K562 (cell line): ENCODE data around the gene SH2B2. TPM values are rescaled to one million over a fixed set of nuclear protein-coding genes. Genes with fewer than 3 reads are reported as not detected.

Experiments used
- ATAC-seq: fragments of 200-7000 bp; cut with Tn5 transposase; 3 replicates; pipeline ENCODE4 v1.9.1; 2020; ENCODE audit warnings: moderate library complexity
- BruUV-seq: library from RNA; stranded (reverse); fragments of 400-500 nt; replicated peaks from 2 replicates; lab custom pipeline; 2021; lab: Mats Ljungman, UMichigan
- CTCF ChIA-PET: fragments of 300-600 bp; formaldehyde crosslinking; extraction: SDS; loops from one replicate; lab custom pipeline; 2021; ENCODE audit warnings: low intra/inter-chr PET ratio; lab: Yijun Ruan, JAX
- POLR2A ChIA-PET: fragments of 300-600, 350-650 bp; sonication (Branson Sonifier 250); formaldehyde crosslinking; extraction: SDS; loops from one replicate; lab custom pipeline; 2021; ENCODE audit warnings: antibody characterized with exemption, inconsistent platforms; lab: Yijun Ruan, JAX
- DNase-seq, 4 experiments: peaks; one replicate each; pipeline versions ENCODE4 v3.0.0 to v3.0.0-alpha.2; 2011 to 2018; ENCODE audit warnings: low spot score in 3 of 4, mixed read lengths in 3 of 4; ENCODE audit errors: extremely low read depth in 1 of 4
- FAIRE-seq: peaks from 2 replicates; lab custom pipeline; 2011; peaks lifted over from hg19 to GRCh38; lab: Jason Lieb, UNC
- H2AFZ ChIP-seq: 2 replicates; pipeline ENCODE4 v1.6.0; 2011; ENCODE audit warnings: low read depth, low read length, control low read depth, inconsistent platforms
- H3K27ac ChIP-seq: fragments of 200-600 bp; 3 replicates; pipeline ENCODE4 v1.8.0; 2011; ENCODE audit warnings: low read depth, mild to moderate bottlenecking, control low read depth, inconsistent platforms, low read length, moderate library complexity, mixed read lengths; ENCODE audit errors: extremely low read depth
- H3K27me3 ChIP-seq, 2 experiments: fragments of 300-600 bp in 1 of 2; 2 replicates in 1 of 2; 3 replicates in 1 of 2; pipeline versions ENCODE4 v1.6.0 to v1.8.0; 2011; ENCODE audit warnings: inconsistent platforms in 2 of 2, low read length in 2 of 2, mild to moderate bottlenecking in 1 of 2, mixed read lengths in 1 of 2, moderate library complexity in 1 of 2; ENCODE audit not compliant: control insufficient read depth in 2 of 2, insufficient read depth in 2 of 2
- H3K36me3 ChIP-seq: fragments of 300-600 bp; 3 replicates; pipeline ENCODE4 v1.8.0; 2011; ENCODE audit warnings: mild to moderate bottlenecking, low read length, inconsistent platforms; ENCODE audit not compliant: control insufficient read depth, insufficient read depth
- H3K4me1 ChIP-seq, 2 experiments: fragments of 200-600 bp in 1 of 2; replicated peaks in 1 of 2; 2 replicates in 1 of 2; 3 replicates in 1 of 2; pipeline versions ENCODE4 v1.5.1 to v1.8.0; 2011; ENCODE audit warnings: inconsistent platforms in 2 of 2, low read length in 2 of 2, mild to moderate bottlenecking in 1 of 2, mixed read lengths in 1 of 2, moderate library complexity in 1 of 2; ENCODE audit not compliant: control insufficient read depth in 2 of 2, insufficient read depth in 2 of 2
- H3K4me2 ChIP-seq: 2 replicates; pipeline ENCODE4 v1.6.1; 2011; ENCODE audit warnings: low read length, control low read depth, inconsistent platforms, mixed read lengths; ENCODE audit not compliant: insufficient read depth
- H3K4me3 ChIP-seq: fragments of 200-600 bp; sonication (generic), shearing (Covaris generic); 2 replicates; pipeline ENCODE4 v1.5.1; 2016; ENCODE audit warnings: control low read depth, inconsistent platforms
- H3K79me2 ChIP-seq: fragments of 200-600 bp; 3 replicates; pipeline ENCODE4 v1.8.0; 2011; ENCODE audit warnings: low read length, inconsistent platforms; ENCODE audit not compliant: control insufficient read depth, insufficient read depth
- H3K9ac ChIP-seq, 2 experiments: 2 replicates each; pipeline versions ENCODE4 v1.6.0 to v1.6.1; 2011; ENCODE audit warnings: low read depth in 2 of 2, low read length in 2 of 2, control low read depth in 1 of 2, inconsistent platforms in 1 of 2, mild to moderate bottlenecking in 1 of 2, mixed read lengths in 1 of 2; ENCODE audit not compliant: insufficient read depth in 1 of 2
- H3K9me1 ChIP-seq: one replicate; pipeline ENCODE4 v1.6.0; 2011; ENCODE audit warnings: inconsistent platforms, mild to moderate bottlenecking, low read length, moderate library complexity; ENCODE audit not compliant: control insufficient read depth, insufficient read depth
- H3K9me3 ChIP-seq: replicated peaks from 2 replicates; pipeline ENCODE4 v1.5.1; 2011; ENCODE audit warnings: low read depth, low read length, inconsistent platforms; ENCODE audit not compliant: control insufficient read depth, insufficient read depth
- H4K20me1 ChIP-seq: replicated peaks from 2 replicates; pipeline ENCODE4 v1.6.1; 2011; ENCODE audit warnings: low read length, inconsistent platforms, mixed read lengths; ENCODE audit not compliant: control insufficient read depth, insufficient read depth
- BCOR ChIP-seq: fragments of 450-650 bp; IDR thresholded peaks from 2 replicates; pipeline ENCODE4 v1.6.1; 2016
- ESRRA ChIP-seq: fragments of 450-650 bp; IDR thresholded peaks from 2 replicates; pipeline ENCODE4 v1.6.1; 2014; ENCODE audit warnings: low read depth, mild to moderate bottlenecking, moderate library complexity, borderline replicate concordance
- NEUROD1 ChIP-seq: fragments of 150-350 bp; IDR thresholded peaks from 2 replicates; pipeline ENCODE4 v1.6.1; 2014; ENCODE audit warnings: borderline replicate concordance, low read length, low read depth; ENCODE audit not compliant: partially characterized antibody
- TCFL5 ChIP-seq: fragments of 250-450 bp; sonication (Bioruptor Pico); conservative IDR thresholded peaks from 2 replicates; pipeline ENCODE4 v1.6.1; 2021; ENCODE audit warnings: mild to moderate bottlenecking, moderate library complexity, matching md5 sums
- WGBS: fragments of 100-300 bp; shearing (Covaris generic); methylation state at CpG from one replicate; pipeline ENCODE4 v1.1.6; 2016; ENCODE audit warnings: low coverage, mixed read lengths; ENCODE audit not compliant: insufficient coverage; ENCODE audit errors: missing lambda C conversion rate; 5-methylcytosine and 5-hydroxymethylcytosine counted together
- in situ Hi-C: fragments of 300-500 bp; cut with MboI; formaldehyde crosslinking; loops from 4 replicates; pipeline ENCODE4 v1.15.0; 2018; ENCODE audit warnings: inconsistent platforms, mixed read lengths
- intact Hi-C: fragments of 100-400 bp; cut with micrococcal nuclease; formaldehyde crosslinking; loops from 2 replicates; pipeline ENCODE4 v1.14.2; 2022
- polyA plus RNA-seq, 8 experiments: library from polyadenylated mRNA; depleted of rRNA in 4 of 8; stranded (reverse) in 5 of 8; unstranded in 3 of 8; fragments of >200 nt; fragmentation: Nextera tagmentation in 2 of 8; fragmentation: Illumina TruSeq in 1 of 8; extraction: Ambion mirVana in 2 of 8; extraction: Trizol in 1 of 8; gene quantifications; 2 replicates each; pipeline versions ENCODE4 v1.2.1 to v1.2.3, GENCODE V29; 2011 to 2014; ENCODE audit warnings: inconsistent platforms in 1 of 8, missing spikeins in 1 of 8
- total RNA-seq, 7 experiments: library from RNA; depleted of rRNA in 6 of 7; stranded (reverse); fragments of >200 nt in 6 of 7; fragmentation: Illumina TruSeq in 2 of 7; extraction: Trizol in 2 of 7; gene quantifications; 2 replicates each; pipeline versions ENCODE4 v1.2.1 to v1.2.3, GENCODE V29; 2011 to 2021; ENCODE audit warnings: low replicate concordance in 1 of 7
- TF ChIP-seq, protein P1 (sequence below): fragments of 450-650 bp; IDR thresholded peaks from 2 replicates; pipeline ENCODE4 v1.6.1; 2018; ENCODE audit not compliant: partially characterized antibody
- TF ChIP-seq, protein P2 (sequence below), 2 experiments: fragments of 150-350 bp in 1 of 2; IDR thresholded peaks; 2 replicates each; pipeline ENCODE4 v1.6.1; 2012 to 2016; ENCODE audit warnings: low read depth in 2 of 2, low read length in 2 of 2, mild to moderate bottlenecking in 1 of 2, moderate library complexity in 1 of 2

SH2B2 gene
- total and polyA plus RNA-seq, 9 of the 15 experiments (the other 6 are each of a cell fraction or from before 2014, with no cell fraction given): 0.03 to 0.89 (median 0.07) TPM; not detected in 4

DNA sequence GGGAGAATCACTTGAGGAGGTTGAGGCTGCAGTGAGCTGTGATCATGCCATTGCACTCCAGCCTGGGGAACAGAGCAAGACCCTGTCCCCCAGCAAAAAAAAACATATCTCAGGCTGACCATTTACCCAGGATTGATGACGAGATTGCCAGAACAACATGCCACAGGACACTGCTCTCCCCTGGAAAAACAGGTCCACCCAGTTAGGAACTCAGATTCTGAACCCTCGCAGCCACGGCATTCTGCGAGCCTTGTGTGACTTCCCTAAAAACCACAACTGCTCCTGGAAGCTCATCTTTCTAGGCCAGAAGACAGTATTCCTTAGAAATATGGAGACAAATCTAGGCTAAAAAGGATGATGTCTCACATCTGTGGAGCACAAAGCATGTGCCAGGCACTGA, 42.1 kb upstream of the SH2B2 start (continued):
- TF ChIP-seq, protein P1, sequence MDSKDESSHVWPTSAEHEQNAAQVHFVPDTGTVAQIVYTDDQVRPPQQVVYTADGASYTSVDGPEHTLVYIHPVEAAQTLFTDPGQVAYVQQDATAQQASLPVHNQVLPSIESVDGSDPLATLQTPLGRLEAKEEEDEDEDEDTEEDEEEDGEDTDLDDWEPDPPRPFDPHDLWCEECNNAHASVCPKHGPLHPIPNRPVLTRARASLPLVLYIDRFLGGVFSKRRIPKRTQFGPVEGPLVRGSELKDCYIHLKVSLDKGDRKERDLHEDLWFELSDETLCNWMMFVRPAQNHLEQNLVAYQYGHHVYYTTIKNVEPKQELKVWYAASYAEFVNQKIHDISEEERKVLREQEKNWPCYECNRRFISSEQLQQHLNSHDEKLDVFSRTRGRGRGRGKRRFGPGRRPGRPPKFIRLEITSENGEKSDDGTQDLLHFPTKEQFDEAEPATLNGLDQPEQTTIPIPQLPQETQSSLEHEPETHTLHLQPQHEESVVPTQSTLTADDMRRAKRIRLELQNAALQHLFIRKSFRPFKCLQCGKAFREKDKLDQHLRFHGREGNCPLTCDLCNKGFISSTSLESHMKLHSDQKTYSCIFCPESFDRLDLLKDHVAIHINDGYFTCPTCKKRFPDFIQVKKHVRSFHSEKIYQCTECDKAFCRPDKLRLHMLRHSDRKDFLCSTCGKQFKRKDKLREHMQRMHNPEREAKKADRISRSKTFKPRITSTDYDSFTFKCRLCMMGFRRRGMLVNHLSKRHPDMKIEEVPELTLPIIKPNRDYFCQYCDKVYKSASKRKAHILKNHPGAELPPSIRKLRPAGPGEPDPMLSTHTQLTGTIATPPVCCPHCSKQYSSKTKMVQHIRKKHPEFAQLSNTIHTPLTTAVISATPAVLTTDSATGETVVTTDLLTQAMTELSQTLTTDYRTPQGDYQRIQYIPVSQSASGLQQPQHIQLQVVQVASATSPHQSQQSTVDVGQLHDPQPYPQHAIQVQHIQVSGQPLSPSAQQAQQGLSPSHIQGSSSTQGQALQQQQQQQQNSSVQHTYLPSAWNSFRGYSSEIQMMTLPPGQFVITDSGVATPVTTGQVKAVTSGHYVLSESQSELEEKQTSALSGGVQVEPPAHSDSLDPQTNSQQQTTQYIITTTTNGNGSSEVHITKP: no peak

GRCh38 chr7:102248081-102248455, 38.6 kb upstream of the SH2B2 start:
- H4K20me1 ChIP-seq: peaks cover 5% of the 10 kb centered on the region; the same call in 1 of the 2 replicates
- H3K4me3 ChIP-seq: no peak overlapping the region
- H3K4me1 ChIP-seq: peaks cover 16 to 17% of the 10 kb centered on the region in 2 experiments
- no peaks in the 10 kb centered on the region for H3K27me3 ChIP-seq
- H3K9ac ChIP-seq: no peak overlapping the region
- in situ Hi-C loops (no loop called here), intact Hi-C loops (no loop called here)
- whole genome bisulfite sequencing: 99% methylated on average over 7 of the region's 14 CpGs
- no peaks in the 10 kb centered on the region for H3K79me2 ChIP-seq
- ChIA-PET POLR2A (interaction anchor here (0.7 kb wide), 1 partner anchor 443 kb away, joined by 3 read pairs; no protein-coding TSS in a partner anchor), CTCF (no interaction called here)
- H3K9me1 ChIP-seq: no peaks in the 10 kb centered on the region
- no peak overlapping the region for H3K27ac ChIP-seq
- BruUV-seq: no TSS peak
- no peak for DNase-seq
- ATAC-seq: no peak
- no peak overlapping the region for H3K4me2 ChIP-seq
- H3K36me3 ChIP-seq: peaks cover 19% of the 10 kb centered on the region; the same call in 2 of the 3 replicates
- no peak overlapping the region for H2AFZ ChIP-seq
- H3K9me3 ChIP-seq: no peaks in the 10 kb centered on the region
- FAIRE-seq: no peak
- no peak for TF ChIP-seq NEUROD1
- TF ChIP-seq BCOR: no peak
- TF ChIP-seq, protein P2, sequence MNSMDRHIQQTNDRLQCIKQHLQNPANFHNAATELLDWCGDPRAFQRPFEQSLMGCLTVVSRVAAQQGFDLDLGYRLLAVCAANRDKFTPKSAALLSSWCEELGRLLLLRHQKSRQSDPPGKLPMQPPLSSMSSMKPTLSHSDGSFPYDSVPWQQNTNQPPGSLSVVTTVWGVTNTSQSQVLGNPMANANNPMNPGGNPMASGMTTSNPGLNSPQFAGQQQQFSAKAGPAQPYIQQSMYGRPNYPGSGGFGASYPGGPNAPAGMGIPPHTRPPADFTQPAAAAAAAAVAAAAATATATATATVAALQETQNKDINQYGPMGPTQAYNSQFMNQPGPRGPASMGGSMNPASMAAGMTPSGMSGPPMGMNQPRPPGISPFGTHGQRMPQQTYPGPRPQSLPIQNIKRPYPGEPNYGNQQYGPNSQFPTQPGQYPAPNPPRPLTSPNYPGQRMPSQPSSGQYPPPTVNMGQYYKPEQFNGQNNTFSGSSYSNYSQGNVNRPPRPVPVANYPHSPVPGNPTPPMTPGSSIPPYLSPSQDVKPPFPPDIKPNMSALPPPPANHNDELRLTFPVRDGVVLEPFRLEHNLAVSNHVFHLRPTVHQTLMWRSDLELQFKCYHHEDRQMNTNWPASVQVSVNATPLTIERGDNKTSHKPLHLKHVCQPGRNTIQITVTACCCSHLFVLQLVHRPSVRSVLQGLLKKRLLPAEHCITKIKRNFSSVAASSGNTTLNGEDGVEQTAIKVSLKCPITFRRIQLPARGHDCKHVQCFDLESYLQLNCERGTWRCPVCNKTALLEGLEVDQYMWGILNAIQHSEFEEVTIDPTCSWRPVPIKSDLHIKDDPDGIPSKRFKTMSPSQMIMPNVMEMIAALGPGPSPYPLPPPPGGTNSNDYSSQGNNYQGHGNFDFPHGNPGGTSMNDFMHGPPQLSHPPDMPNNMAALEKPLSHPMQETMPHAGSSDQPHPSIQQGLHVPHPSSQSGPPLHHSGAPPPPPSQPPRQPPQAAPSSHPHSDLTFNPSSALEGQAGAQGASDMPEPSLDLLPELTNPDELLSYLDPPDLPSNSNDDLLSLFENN (IDR thresholded peaks at IDR 0.05; ENCODE audit: low read depth in 2 of 2, low read length in 2 of 2): no peak
- no peak for TF ChIP-seq ESRRA
- no peak for TF ChIP-seq TCFL5 (CRISPR knock-in tag)
